Measurements from ENCODE around the gene GINS2. TPM values are rescaled to one million over a fixed set of nuclear protein-coding genes. Genes with fewer than 3 reads are reported as not detected.

The GINS2 gene
- total and polyA plus RNA-seq, 4 donors: 1.6 to 3.1 (median 2.4) TPM

DNA sequence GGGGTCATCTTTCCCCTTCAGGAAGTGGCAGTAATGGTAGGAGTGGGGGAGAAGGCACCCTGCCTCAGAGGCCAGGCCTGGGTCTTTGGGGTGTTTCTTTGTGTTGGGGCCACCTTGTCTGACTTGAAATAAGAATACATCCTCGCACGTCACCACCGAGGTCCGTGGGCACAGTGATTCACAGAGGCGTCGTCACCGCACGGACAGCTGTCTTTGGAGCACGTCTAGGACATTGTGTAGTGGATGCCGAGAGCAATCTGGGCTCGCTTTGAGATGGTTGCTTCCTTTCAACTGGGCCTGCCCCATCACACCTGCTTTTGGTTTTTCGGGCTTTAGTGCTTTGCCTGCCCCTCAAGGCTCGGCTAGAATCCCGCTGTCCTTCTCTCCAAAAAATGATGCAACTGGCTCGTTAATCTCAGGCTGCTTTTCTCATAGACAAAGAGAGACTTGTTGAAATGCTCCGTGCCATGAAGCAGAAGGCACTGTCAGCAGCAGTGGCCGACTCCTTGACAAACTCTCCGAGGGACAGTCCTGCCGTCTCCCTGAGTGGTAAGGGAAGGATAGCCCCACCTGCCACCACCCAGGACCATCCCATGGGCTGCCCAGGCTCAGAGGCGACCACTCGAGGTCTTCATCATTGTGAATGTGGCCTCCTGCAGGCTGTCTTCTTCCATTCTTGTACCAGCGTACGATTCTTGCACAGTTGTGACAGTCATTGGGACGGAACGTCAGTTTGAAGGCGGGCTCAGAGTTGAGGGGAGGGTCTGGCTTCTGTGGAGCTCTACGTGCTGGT lies 24.0 kb downstream of the GINS2 start:
- TF ChIP-seq, protein P1, sequence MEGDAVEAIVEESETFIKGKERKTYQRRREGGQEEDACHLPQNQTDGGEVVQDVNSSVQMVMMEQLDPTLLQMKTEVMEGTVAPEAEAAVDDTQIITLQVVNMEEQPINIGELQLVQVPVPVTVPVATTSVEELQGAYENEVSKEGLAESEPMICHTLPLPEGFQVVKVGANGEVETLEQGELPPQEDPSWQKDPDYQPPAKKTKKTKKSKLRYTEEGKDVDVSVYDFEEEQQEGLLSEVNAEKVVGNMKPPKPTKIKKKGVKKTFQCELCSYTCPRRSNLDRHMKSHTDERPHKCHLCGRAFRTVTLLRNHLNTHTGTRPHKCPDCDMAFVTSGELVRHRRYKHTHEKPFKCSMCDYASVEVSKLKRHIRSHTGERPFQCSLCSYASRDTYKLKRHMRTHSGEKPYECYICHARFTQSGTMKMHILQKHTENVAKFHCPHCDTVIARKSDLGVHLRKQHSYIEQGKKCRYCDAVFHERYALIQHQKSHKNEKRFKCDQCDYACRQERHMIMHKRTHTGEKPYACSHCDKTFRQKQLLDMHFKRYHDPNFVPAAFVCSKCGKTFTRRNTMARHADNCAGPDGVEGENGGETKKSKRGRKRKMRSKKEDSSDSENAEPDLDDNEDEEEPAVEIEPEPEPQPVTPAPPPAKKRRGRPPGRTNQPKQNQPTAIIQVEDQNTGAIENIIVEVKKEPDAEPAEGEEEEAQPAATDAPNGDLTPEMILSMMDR (IDR thresholded peaks at IDR 0.05; ENCODE audit: control extremely low read depth, extremely low read depth): no peak
- ATAC-seq (ENCODE audit: insufficient read depth, low FRiP score) (no peak), DNase-seq (no peak)
- Histone ChIP-seq H3K4me1 (ENCODE audit: control insufficient read depth in 5 of 5, insufficient read depth in 5 of 5, low read length in 5 of 5) (no peaks in the 10 kb centered on the region), H3K27me3 (ENCODE audit: control insufficient read depth in 3 of 3, insufficient read depth in 3 of 3, low read length in 2 of 3) (no peaks in the 10 kb centered on the region), H3K9me3 (ENCODE audit: control insufficient read depth in 4 of 4, insufficient read depth in 3 of 4, low read length in 3 of 4) (no peaks in the 10 kb centered on the region), H3K27ac (ENCODE audit: low read depth in 1 of 2, low read length in 1 of 2) (no peak overlapping the region), H3K9ac (ENCODE audit: insufficient read depth in 1 of 2, low read length in 2 of 2) (no peak overlapping the region), H3K36me3 (ENCODE audit: control insufficient read depth in 4 of 4, insufficient read depth in 4 of 4, low read length in 4 of 4) (peaks cover 21 to 82% (median 67%) of the 10 kb centered on the region in 4 donors), H3K4me3 (no peak overlapping the region)
- WGBS, 2 donors: 95% methylated on average over 27 of the region's 27 CpGs

DNA sequence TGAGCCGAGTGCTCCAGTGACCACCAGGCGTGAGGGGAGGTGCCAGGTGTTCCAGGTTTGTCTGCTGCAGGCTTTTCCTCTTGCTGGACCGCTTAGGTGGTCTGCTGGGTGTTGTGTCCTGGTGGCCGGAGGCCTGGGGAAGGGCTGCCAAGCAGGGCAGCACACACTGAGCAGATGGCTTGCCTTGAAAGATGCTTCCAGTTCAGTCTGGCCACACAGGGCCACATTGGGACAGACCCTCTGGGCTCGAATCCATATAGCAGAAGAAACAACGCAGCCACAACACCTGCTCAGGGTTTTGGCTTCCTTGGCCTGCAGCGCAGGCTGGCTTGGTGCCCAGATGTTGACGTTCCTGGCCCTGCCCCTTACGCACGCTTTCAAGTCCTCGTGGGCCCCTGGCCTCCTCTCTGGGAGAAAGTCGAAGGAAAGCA lies 24.8 kb downstream of the GINS2 start:
- DNase-seq: peak; percentile 40 to 62 (median 45)
- no peak overlapping the region for H3K9ac ChIP-seq (ENCODE audit: insufficient read depth in 1 of 2, low read length in 2 of 2)

DNA sequence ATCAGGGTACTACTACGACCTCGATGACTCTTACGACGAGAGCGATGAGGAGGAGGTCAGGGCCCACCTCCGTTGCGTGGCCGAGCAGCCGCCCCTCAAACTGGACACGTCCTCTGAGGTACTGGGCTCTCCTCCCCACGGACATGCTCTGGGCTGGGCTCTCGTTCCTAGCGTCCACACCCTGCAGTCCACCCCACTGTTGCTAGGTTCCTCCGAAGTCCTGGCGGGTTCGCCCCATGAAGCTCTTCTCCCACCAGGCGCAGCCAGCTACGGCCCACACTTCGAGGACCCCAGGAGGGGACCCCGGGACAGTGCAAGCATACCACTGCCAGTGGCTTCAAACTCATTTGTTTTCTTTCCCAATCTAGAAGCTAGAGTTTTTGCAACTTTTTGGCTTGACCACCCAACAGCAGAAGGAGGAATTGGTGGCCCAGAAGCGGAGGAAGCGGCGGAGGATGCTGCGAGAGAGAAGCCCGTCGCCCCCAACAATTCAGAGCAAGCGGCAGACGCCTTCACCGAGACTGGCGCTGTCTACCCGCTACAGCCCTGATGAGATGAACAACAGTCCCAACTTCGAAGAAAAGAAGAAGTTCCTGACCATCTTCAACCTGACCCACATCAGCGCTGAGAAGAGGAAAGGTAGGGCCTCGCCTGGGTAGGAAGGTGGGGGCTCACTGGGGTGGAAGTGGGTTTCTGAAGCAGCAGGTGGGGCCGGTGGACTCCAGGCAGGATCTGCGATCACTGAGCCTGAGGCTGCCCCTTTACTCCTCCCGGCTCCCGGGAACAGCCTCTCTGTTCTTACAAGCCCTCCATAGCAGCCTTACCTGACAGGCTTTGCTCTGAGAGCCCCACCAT lies 25.6 kb downstream of the GINS2 start:
- Histone ChIP-seq H3K27ac (ENCODE audit: low read depth in 1 of 2, low read length in 1 of 2) (no peak overlapping the region), H3K4me3 (no peak overlapping the region), H3K36me3 (ENCODE audit: control insufficient read depth in 4 of 4, insufficient read depth in 4 of 4, low read length in 4 of 4) (peaks cover 24 to 82% (median 63%) of the 10 kb centered on the region in 4 donors), H3K27me3 (ENCODE audit: control insufficient read depth in 3 of 3, insufficient read depth in 3 of 3, low read length in 2 of 3) (no peaks in the 10 kb centered on the region), H3K4me1 (ENCODE audit: control insufficient read depth in 5 of 5, insufficient read depth in 5 of 5, low read length in 5 of 5) (no peaks in the 10 kb centered on the region), H3K9ac (ENCODE audit: insufficient read depth in 1 of 2, low read length in 2 of 2) (no peak overlapping the region), H3K9me3 (ENCODE audit: control insufficient read depth in 4 of 4, insufficient read depth in 3 of 4, low read length in 3 of 4) (no peaks in the 10 kb centered on the region)
- TF ChIP-seq, protein P1 (IDR thresholded peaks at IDR 0.05; ENCODE audit: control extremely low read depth, extremely low read depth): no peak
- ATAC-seq (ENCODE audit: insufficient read depth, low FRiP score): no peak
- no peak for DNase-seq
- WGBS, 2 donors: 92 to 95% methylated on average over 38 of the region's 38 CpGs

More for the DNA sequence above, 24.8 kb downstream of the GINS2 start:
- Histone ChIP-seq H3K4me1 (ENCODE audit: control insufficient read depth in 5 of 5, insufficient read depth in 5 of 5, low read length in 5 of 5) (no peaks in the 10 kb centered on the region), H3K27ac (ENCODE audit: low read depth in 1 of 2, low read length in 1 of 2) (no peak overlapping the region), H3K4me3 (no peak overlapping the region), H3K36me3 (ENCODE audit: control insufficient read depth in 4 of 4, insufficient read depth in 4 of 4, low read length in 4 of 4) (peaks cover 24 to 82% (median 64%) of the 10 kb centered on the region in 4 donors), H3K9me3 (ENCODE audit: control insufficient read depth in 4 of 4, insufficient read depth in 3 of 4, low read length in 3 of 4) (no peaks in the 10 kb centered on the region), H3K27me3 (ENCODE audit: control insufficient read depth in 3 of 3, insufficient read depth in 3 of 3, low read length in 2 of 3) (no peaks in the 10 kb centered on the region)
- ATAC-seq (ENCODE audit: insufficient read depth, low FRiP score): no peak
- TF ChIP-seq, protein P1 (IDR thresholded peaks at IDR 0.05; ENCODE audit: control extremely low read depth, extremely low read depth): no peak
- WGBS, 2 donors: 66 to 73% methylated on average over 12 of the region's 12 CpGs
